ENCODE measurements around the gene LY6G5C. TPM values are rescaled to one million over a fixed set of nuclear protein-coding genes. Genes with fewer than 3 reads are reported as not detected.

The LY6G5C gene
- total and polyA plus RNA-seq, 4 donors = 0.59 to 2.5 (median 1.1) TPM

- peaks cover 0 to 7% (median 6%) of the 10 kb centered on the region in 4 donors for H3K36me3 ChIP-seq (ENCODE audit: control insufficient read depth in 4 of 4, insufficient read depth in 3 of 4, low read depth in 1 of 4, low read length in 3 of 4)
Observed at GRCh38 chr6:31659649-31660380, 21.1 kb downstream of the LY6G5C start.

GRCh38 chr6:31658983-31659648, 21.8 kb downstream of the LY6G5C start:
- Histone ChIP-seq H3K27ac (ENCODE audit: low read depth in 1 of 2, low read length in 2 of 2) (peak overlapping the region; percentile 26 to 90), H3K9ac (ENCODE audit: low read depth in 1 of 2, low read length in 2 of 2) (no peak overlapping the region), H3K4me3 (ENCODE audit: low read depth in 1 of 3, low read length in 3 of 3) (peak overlapping the region; percentile 65 to 82 (median 67)), H3K4me1 (ENCODE audit: control insufficient read depth in 4 of 4, insufficient read depth in 4 of 4, low read length in 3 of 4) (peaks cover 20 to 86% (median 72%) of the 10 kb centered on the region in 4 donors), H3K27me3 (ENCODE audit: control insufficient read depth in 4 of 4, insufficient read depth in 4 of 4, low read length in 3 of 4) (no peaks in the 10 kb centered on the region), H3K9me3 (ENCODE audit: control insufficient read depth in 4 of 4, low read length in 3 of 4) (no peaks in the 10 kb centered on the region), H3K36me3 (ENCODE audit: control insufficient read depth in 4 of 4, insufficient read depth in 3 of 4, low read depth in 1 of 4, low read length in 3 of 4) (peaks cover 0 to 7% (median 6%) of the 10 kb centered on the region in 4 donors)
- no peak for DNase-seq (ENCODE audit: low spot score)
- WGBS = 88% methylated on average over 13 of the region's 13 CpGs
- TF ChIP-seq HNF4G (IDR thresholded peaks at IDR 0.05) (no peak), HNF4A (conservative IDR thresholded peaks at IDR 0.05) (no peak), SP1 (IDR thresholded peaks at IDR 0.05) (no peak), ZBTB33 (IDR thresholded peaks at IDR 0.05) (no peak), TAF1 (conservative IDR thresholded peaks at IDR 0.05) (no peak), NR2F2 (IDR thresholded peaks at IDR 0.05) (no peak), GABPA (IDR thresholded peaks at IDR 0.05 in 1 of 2, conservative IDR thresholded peaks at IDR 0.05 in 1 of 2) (no peak), FOXA1 (IDR thresholded peaks at IDR 0.05) (no peak), RXRA (IDR thresholded peaks at IDR 0.05) (no peak)

More at GRCh38 chr6:31659649-31660380, 21.1 kb downstream of the LY6G5C start:
- no peaks in the 10 kb centered on the region for H3K9me3 ChIP-seq (ENCODE audit: control insufficient read depth in 4 of 4, low read length in 3 of 4)
- H3K9ac ChIP-seq (ENCODE audit: low read depth in 1 of 2, low read length in 2 of 2) = peak overlapping the region; percentile 87 to 96
- peak overlapping the region; percentile 65 to 82 (median 67) for H3K4me3 ChIP-seq (ENCODE audit: low read depth in 1 of 3, low read length in 3 of 3)
- no peak for DNase-seq (ENCODE audit: low spot score)
- peaks cover 20 to 83% (median 72%) of the 10 kb centered on the region in 4 donors for H3K4me1 ChIP-seq (ENCODE audit: control insufficient read depth in 4 of 4, insufficient read depth in 4 of 4, low read length in 3 of 4)
- 37% methylated on average over 13 of the region's 13 CpGs for WGBS
- TF ChIP-seq REST (IDR thresholded peaks at IDR 0.05) (peak; percentile 97), TAF1 (conservative IDR thresholded peaks at IDR 0.05) (no peak)
- H3K27ac ChIP-seq (ENCODE audit: low read depth in 1 of 2, low read length in 2 of 2) = peak overlapping the region; percentile 81 to 90
- no peaks in the 10 kb centered on the region for H3K27me3 ChIP-seq (ENCODE audit: control insufficient read depth in 4 of 4, insufficient read depth in 4 of 4, low read length in 3 of 4)

Data from liver (tissue), 9 donors.